ENCODE data around the gene COL6A5.

The COL6A5 gene

GRCh38 chr3:130519754-130520153, 174.3 kb downstream of the COL6A5 start:
- DNase-seq = no peak

- DNase-seq = no peak
Observed at GRCh38 chr3:130522399-130522798, 176.9 kb downstream of the COL6A5 start.

- no peak for DNase-seq
Observed at GRCh38 chr3:130527426-130527825, 182.0 kb downstream of the COL6A5 start.

- DNase-seq = no peak
Observed at GRCh38 chr3:130528120-130528519, 182.6 kb downstream of the COL6A5 start.

GRCh38 chr3:130529486-130530215, 184.2 kb downstream of the COL6A5 start:
- DNase-seq = no peak

GRCh38 chr3:130533247-130533646, 187.8 kb downstream of the COL6A5 start:
- no peak for DNase-seq

Measured in NCI-H748 treated with DMSO at 0.1 percent for 48 hours (cell line).